Brain pericyte (primary cell): ENCODE data around the gene MBP.

ENCODE experiments used
- DNase-seq: peaks from one replicate; pipeline ENCODE4 v3.0.0-alpha.2; 2012; ENCODE audit warnings: low read depth, low spot score

Gene MBP

DNA sequence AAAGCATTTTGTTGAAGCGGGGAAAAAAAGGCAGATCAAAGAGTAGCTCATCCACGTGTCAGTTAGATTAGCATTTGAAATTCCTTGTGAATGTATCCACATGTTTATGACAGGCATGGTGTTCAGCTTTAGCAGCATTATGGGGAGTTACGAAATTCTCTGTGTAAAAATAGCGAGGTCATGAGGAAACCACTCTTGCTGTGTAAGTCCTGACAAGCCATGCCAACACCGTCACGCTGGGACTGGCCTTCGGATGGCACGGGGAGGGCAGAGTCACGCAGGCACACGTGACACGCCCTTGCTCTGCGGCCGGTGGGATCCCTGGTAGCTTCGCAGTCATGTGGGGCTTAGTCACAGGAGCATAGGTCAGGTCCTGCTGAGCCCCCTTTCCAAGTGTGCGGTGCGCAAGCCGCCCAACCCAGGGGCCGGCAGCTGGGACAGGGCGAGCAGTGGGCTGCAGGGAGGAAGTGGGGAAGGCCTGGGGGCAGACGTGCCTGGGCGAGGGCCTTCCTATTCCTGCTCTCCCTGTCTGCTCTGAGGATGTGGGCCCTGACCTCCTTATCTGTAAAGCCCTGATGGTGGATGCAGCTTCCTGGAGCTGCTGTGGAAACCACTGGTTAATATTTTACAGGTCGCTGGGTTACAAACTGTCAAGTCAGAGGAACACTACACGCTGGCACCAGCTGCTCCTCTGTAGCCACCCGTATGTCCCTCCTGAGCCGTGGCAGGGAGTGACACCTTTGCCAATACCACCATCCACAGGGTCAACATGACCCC lies 18.0 kb downstream of the MBP start:
- DNase-seq: peak; percentile 94

GRCh38 chr18:77114152-77114414 lies 18.5 kb downstream of the MBP start:
- no peak for DNase-seq

- no peak for DNase-seq
Measured at GRCh38 chr18:77113361-77114151, 19.0 kb downstream of the MBP start.

GRCh38 chr18:77112747-77113092 lies 19.9 kb downstream of the MBP start:
- no peak for DNase-seq

DNA sequence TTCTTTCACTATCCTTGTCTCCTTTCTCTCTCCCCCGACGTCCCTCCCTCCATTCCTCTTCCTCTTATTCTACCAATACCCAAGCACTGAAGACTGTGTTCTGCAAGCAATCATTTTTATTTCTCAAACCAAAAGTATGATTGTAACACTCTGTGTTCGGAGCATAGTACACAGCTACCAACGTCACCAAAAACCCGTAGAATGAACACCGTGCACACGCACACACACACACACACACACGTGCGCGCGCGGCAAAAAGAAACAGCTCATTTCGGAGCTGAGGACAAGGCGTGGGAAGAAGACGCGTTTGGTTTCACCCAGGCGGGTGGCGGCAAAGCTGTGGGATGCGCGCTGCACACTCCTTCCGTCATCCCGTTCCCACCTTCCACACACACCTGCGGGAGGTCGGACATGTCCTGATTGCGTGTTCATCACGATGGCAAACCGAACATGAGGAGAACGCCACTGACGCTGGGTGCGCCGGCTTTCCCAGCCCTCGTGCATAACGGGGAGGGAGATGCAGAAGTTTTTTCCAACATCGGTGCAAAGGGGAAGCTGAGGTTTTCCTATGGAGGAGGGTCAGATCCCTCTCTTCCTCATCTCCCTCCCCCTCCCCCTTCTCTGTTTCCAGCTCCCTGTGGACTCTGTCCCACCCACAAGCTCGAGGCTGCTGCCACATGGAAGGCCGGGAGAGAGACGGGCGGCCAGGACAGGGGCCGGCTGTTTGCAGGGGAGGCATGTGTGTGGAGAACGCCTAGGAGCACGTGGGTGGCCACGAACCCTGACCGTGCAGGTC lies 20.4 kb downstream of the MBP start:
- no peak for DNase-seq

- DNase-seq: no peak
Measured at GRCh38 chr18:77111449-77111848, 21.1 kb downstream of the MBP start.

DNA sequence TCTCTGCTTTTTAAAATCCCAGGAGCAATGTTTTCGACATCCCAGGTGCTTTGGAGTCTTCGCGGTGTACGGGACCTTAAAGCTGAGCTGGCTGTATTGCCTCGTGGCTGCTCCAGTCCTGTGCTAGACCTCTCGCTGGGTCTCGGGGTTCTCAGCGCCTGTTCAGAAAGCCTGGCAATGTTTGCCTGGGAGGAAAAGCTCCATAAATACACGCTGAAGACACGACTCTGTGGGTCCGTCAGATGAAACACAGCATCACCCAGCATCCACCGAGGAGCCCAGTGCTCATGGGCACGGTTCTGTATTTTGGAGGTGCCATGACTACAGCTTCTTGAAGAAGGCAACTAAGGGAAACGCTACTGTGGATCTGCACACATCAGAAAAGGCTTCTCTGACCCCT lies 21.6 kb downstream of the MBP start:
- DNase-seq: no peak

- DNase-seq: no peak
Measured at GRCh38 chr18:77110400-77110799, 22.2 kb downstream of the MBP start.

- DNase-seq: no peak
Measured at GRCh38 chr18:77109648-77110019, 22.9 kb downstream of the MBP start.

- DNase-seq: no peak
Measured at GRCh38 chr18:77108821-77109647, 23.5 kb downstream of the MBP start.

- DNase-seq: no peak
Measured at GRCh38 chr18:77108001-77108692, 24.4 kb downstream of the MBP start.

DNA sequence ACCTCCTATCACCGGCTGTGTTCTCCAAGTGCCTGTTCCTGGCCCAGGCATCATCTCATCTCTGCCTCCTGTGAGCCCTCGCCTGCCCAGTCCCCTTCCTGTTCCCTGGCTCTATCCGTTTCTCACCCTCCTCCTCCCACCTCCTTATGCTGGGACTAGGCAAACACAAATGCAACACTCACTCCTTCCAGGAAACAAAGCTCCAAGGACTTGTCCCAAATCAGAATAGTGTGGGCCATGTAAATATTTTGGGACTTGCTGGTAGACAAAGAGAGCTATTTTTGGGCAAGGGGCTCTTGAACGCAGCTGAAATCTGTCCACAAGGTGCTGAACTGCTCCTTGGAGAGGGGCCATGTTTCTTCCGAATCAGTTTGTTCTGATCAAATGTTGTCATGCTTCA lies 25.3 kb downstream of the MBP start:
- no peak for DNase-seq

GRCh38 chr18:77106331-77106730 lies 26.3 kb downstream of the MBP start:
- no peak for DNase-seq

- DNase-seq: no peak
Measured at GRCh38 chr18:77105680-77106079, 26.9 kb downstream of the MBP start.

DNA sequence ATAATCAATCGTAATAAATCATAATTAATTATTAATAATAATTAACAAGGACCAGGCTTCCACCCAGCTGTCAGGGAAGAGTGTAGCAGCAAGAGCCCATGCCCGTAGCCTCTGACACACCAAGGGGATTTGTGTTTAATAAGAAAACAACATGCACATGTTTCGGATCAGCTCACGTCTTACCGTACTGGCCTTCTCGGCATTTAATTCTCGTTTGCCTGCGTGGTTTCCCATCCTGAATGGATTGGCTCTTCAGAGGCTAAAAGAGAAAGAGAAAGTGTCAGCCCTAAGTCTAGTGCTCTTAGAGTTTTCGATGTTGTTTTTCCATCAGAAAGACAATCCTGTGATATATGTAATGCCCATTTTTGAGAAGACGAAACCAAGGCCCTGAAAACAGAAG lies 27.6 kb downstream of the MBP start:
- peak; percentile 73 for DNase-seq

DNA sequence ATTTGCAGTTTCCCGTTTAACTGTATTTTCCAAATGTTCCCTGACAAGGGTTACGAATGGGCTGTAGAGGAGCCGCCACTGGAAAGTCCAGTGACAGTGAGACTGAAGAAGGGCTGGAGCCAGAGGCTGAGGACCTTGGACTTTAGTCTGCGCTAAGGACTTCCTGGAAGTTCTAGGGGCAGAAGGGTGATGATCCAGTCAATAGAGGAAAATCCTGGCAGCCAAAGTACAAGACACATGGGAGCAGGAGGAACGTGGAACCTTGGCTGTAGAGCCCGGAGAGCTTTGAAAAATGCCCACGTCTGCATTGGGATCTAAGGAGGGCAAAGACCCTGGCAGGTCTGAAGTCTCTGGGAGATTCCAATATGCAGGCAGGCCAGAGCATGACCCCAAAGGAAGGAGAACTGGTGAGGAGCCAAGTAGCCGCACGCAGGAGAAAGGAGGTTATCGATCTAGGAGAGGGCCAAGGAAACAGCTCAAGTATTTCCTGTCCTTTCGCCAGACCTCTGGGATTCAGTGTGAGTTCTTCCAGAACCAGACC lies 28.5 kb downstream of the MBP start:
- no peak for DNase-seq

GRCh38 chr18:77103187-77103850 lies 29.3 kb downstream of the MBP start:
- no peak for DNase-seq

GRCh38 chr18:77102259-77103040 lies 30.1 kb downstream of the MBP start:
- DNase-seq: peak; percentile 69

GRCh38 chr18:77101410-77102258 lies 30.9 kb downstream of the MBP start:
- DNase-seq: peak; percentile 47
